ENCODE measurements around the gene REP15. TPM values are rescaled to one million over a fixed set of nuclear protein-coding genes. Genes with fewer than 3 reads are reported as not detected.

REP15 gene
- total and polyA plus RNA-seq, 2 of the 4 experiments (the other 2 are of a cell fraction), result 0.48 to 2.2 TPM

- Histone ChIP-seq H2AFZ (replicated peaks; ENCODE audit: low read length, poor library complexity) (no peak overlapping the region), H3K4me1 (ENCODE audit: control insufficient read depth, insufficient read depth, low read length) (no peaks in the 10 kb centered on the region), H2AK5ac (ENCODE audit: low read depth, low read length) (peak overlapping the region; percentile 10; the same call in 1 of the 2 replicates), H3K56ac (ENCODE audit: extremely low read depth, insufficient read depth, low read length) (no peak overlapping the region), H4K5ac (ENCODE audit: low read depth, low read length) (no peak overlapping the region), H3K4ac (ENCODE audit: low read depth, low read length) (no peak overlapping the region), H3K36me3 (ENCODE audit: control insufficient read depth, insufficient read depth, low read length) (peaks cover 18% of the 10 kb centered on the region), H3K4me3 (ENCODE audit: insufficient read depth, low read depth, low read length) (no peak overlapping the region), H3K9ac (ENCODE audit: low read depth, low read length) (no peak overlapping the region), H4K8ac (ENCODE audit: low read depth in 2 of 2, low read length in 2 of 2) (no peak overlapping the region), H3K9me3 (ENCODE audit: control insufficient read depth, insufficient read depth, low read length) (no peaks in the 10 kb centered on the region), H2BK120ac (ENCODE audit: low read depth, low read length) (no peak overlapping the region), H3K27me3 (ENCODE audit: control insufficient read depth, insufficient read depth, low read length) (no peaks in the 10 kb centered on the region), H2AK9ac (replicated peaks; ENCODE audit: low read depth, low read length, poor library complexity) (no peak overlapping the region), H3K14ac (replicated peaks; ENCODE audit: low read depth, low read length) (no peak overlapping the region), H3K23ac (ENCODE audit: low read depth, low read length) (no peak overlapping the region), H3K79me1 (ENCODE audit: low read depth in 1 of 2, low read length in 2 of 2) (peaks cover 2 to 14% of the 10 kb centered on the region in 2 experiments), H2BK5ac (ENCODE audit: low read depth, low read length, poor library complexity, severe bottlenecking) (no peak overlapping the region), H4K91ac (ENCODE audit: insufficient read depth, low read depth, low read length) (no peak overlapping the region), H3K4me2 (ENCODE audit: low read depth, low read length) (no peak overlapping the region), H3K27ac (ENCODE audit: insufficient read depth, low read length) (no peak overlapping the region), H4K20me1 (ENCODE audit: insufficient read depth, low read length) (no peaks in the 10 kb centered on the region), H3K18ac (ENCODE audit: low read depth, low read length) (no peak overlapping the region), H2BK15ac (ENCODE audit: low read depth, low read length) (no peak overlapping the region), H3K9me1 (ENCODE audit: insufficient read depth, low read length) (no peaks in the 10 kb centered on the region; the same call in 1 of the 2 replicates), H2BK20ac (ENCODE audit: low read depth, low read length) (no peak overlapping the region)
- WGBS, 2 experiments (ENCODE audit: extremely low coverage in 2 of 2, insufficient read length in 1 of 2), result no CpG with 5 or more reads among the region's 2 CpGs
- 0 out of 2 replicates have a peak, but pooled peaks have one; percentile 15 for TF ChIP-seq CTCF (conservative IDR thresholded peaks at IDR 0.05; ENCODE audit: low read depth, low read length)
- no peak for TF ChIP-seq CHD1 (IDR thresholded peaks at IDR 0.05; ENCODE audit: low read depth, low read length)
- no peak for DNase-seq
- BruUV-seq (replicated peaks), result no TSS peak
- ChIA-PET POLR2A (ENCODE audit: unreplicated experiment) (interaction anchor here (0.6 kb wide), 2 partner anchors 19 to 433 kb away, joined by 3 to 4 read pairs; no protein-coding TSS in a partner anchor), CTCF (interaction anchor here (0.6 to 2.1 kb wide), 5 partner anchors 14 to 497 kb away, joined by 3 to 11 read pairs (median 4); no protein-coding TSS in a partner anchor)
- dilution Hi-C loops (cut with HindIII; ENCODE audit: low sequenced_read_pairs, unreplicated experiment), result no loop called here
- intact Hi-C loops (cut with micrococcal nuclease), result loop anchor here (5.0 to 10.0 kb wide), 2 partner anchors 90 to 1263 kb away; no protein-coding TSS in a partner anchor
- ATAC-seq (ENCODE audit: low read depth), result peak; percentile 49; the same call in 1 of the 2 replicates
- in situ Hi-C loops (cut with MboI; ENCODE audit: low sequenced_read_pairs), result loop anchor here (5.0 to 25.0 kb wide), 3 partner anchors 215 to 1255 kb away; no protein-coding TSS in a partner anchor
These were observed 36.0 kb downstream of the REP15 start for GRCh38 chr12:27732281-27732680.

All from IMR-90 (cell line).